ENCODE data around the gene NELL1. TPM values are rescaled to one million over a fixed set of nuclear protein-coding genes. Genes with fewer than 3 reads are reported as not detected.

NELL1 gene
- total RNA-seq, 2 donors from 2014 or later, result not detected

- no peak overlapping the region for H3K4me3 ChIP-seq
- intact Hi-C loops (cut with DNase I), result no loop called here
- no peaks in the 10 kb centered on the region for H3K27me3 ChIP-seq
- no peaks in the 10 kb centered on the region for H3K9me3 ChIP-seq
- ATAC-seq (no peak), DNase-seq (no peak)
- 79 to 87% methylated on average over 2 of the region's 2 CpGs for WGBS, 2 donors
- TF ChIP-seq CTCF (IDR thresholded peaks at IDR 0.05), result no peak
- TF ChIP-seq POLR2A (IDR thresholded peaks at IDR 0.05), result no peak
- H3K4me1 ChIP-seq, result no peaks in the 10 kb centered on the region
- H3K27ac ChIP-seq, result no peak overlapping the region
- H3K36me3 ChIP-seq (replicated peaks in 1 of 2; ENCODE audit: insufficient read depth in 1 of 2, low read depth in 2 of 2), result no peaks in the 10 kb centered on the region
These were observed 626.1 kb downstream of the NELL1 start for GRCh38 chr11:21295508-21295907.

GRCh38 chr11:21301981-21302380, 632.6 kb downstream of the NELL1 start:
- Histone ChIP-seq H3K9me3 (no peaks in the 10 kb centered on the region), H3K36me3 (replicated peaks in 1 of 2; ENCODE audit: insufficient read depth in 1 of 2, low read depth in 2 of 2) (no peaks in the 10 kb centered on the region), H3K27me3 (no peaks in the 10 kb centered on the region), H3K4me1 (no peaks in the 10 kb centered on the region), H3K4me3 (no peak overlapping the region), H3K27ac (no peak overlapping the region)
- intact Hi-C loops (cut with DNase I), result no loop called here
- WGBS, 2 donors, result 36 to 64% methylated on average over 1 of the region's 1 CpG
- DNase-seq, result no peak
- TF ChIP-seq POLR2A (IDR thresholded peaks at IDR 0.05) (no peak), CTCF (IDR thresholded peaks at IDR 0.05) (no peak)
- ATAC-seq, result no peak

GRCh38 chr11:21306739-21307358, 637.5 kb downstream of the NELL1 start:
- H3K9me3 ChIP-seq, result no peaks in the 10 kb centered on the region
- H3K27ac ChIP-seq, result no peak overlapping the region
- DNase-seq (no peak), ATAC-seq (no peak)
- H3K27me3 ChIP-seq, result no peaks in the 10 kb centered on the region
- intact Hi-C loops (cut with DNase I), result no loop called here
- TF ChIP-seq POLR2A (IDR thresholded peaks at IDR 0.05) (no peak), CTCF (IDR thresholded peaks at IDR 0.05) (no peak)
- no peaks in the 10 kb centered on the region for H3K36me3 ChIP-seq (replicated peaks in 1 of 2; ENCODE audit: insufficient read depth in 1 of 2, low read depth in 2 of 2)
- H3K4me3 ChIP-seq, result no peak overlapping the region
- 33 to 48% methylated on average over 4 of the region's 4 CpGs for WGBS, 2 donors
- no peaks in the 10 kb centered on the region for H3K4me1 ChIP-seq

GRCh38 chr11:21307874-21308273, 638.5 kb downstream of the NELL1 start:
- TF ChIP-seq CTCF (IDR thresholded peaks at IDR 0.05) (no peak), POLR2A (IDR thresholded peaks at IDR 0.05) (no peak)
- Histone ChIP-seq H3K4me1 (no peaks in the 10 kb centered on the region), H3K27ac (no peak overlapping the region), H3K27me3 (no peaks in the 10 kb centered on the region), H3K4me3 (no peak overlapping the region), H3K9me3 (no peaks in the 10 kb centered on the region), H3K36me3 (replicated peaks in 1 of 2; ENCODE audit: insufficient read depth in 1 of 2, low read depth in 2 of 2) (no peaks in the 10 kb centered on the region)
- ATAC-seq (no peak), DNase-seq (no peak)
- intact Hi-C loops (cut with DNase I), result no loop called here
- WGBS, 2 donors, result 15 to 24% methylated on average over 4 of the region's 4 CpGs

- H3K4me1 ChIP-seq, result no peaks in the 10 kb centered on the region
- H3K27me3 ChIP-seq, result no peaks in the 10 kb centered on the region
- H3K9me3 ChIP-seq, result no peaks in the 10 kb centered on the region
- DNase-seq (no peak), ATAC-seq (no peak)
- H3K36me3 ChIP-seq (replicated peaks in 1 of 2; ENCODE audit: insufficient read depth in 1 of 2, low read depth in 2 of 2), result no peaks in the 10 kb centered on the region
- TF ChIP-seq CTCF (IDR thresholded peaks at IDR 0.05), result no peak
- TF ChIP-seq POLR2A (IDR thresholded peaks at IDR 0.05), result no peak
- H3K4me3 ChIP-seq, result no peak overlapping the region
- no peak overlapping the region for H3K27ac ChIP-seq
- 3 to 22% methylated on average over 1 of the region's 1 CpG for WGBS, 2 donors
- intact Hi-C loops (cut with DNase I), result no loop called here
These were observed 647.2 kb downstream of the NELL1 start for GRCh38 chr11:21316591-21316990.

Data from body of pancreas (tissue), 4 donors.